Hepatocyte (in vitro differentiated cells): ENCODE measurements around the gene TOP1.
A peak's percentile ranks its signal among the peaks of the same experiment; 100 is the strongest.

Source experiments
- EZH2phosphoT487 ChIP-seq: fragments of 200-600 bp; sonication (generic); IDR thresholded peaks from one replicate; pipeline ENCODE4 v1.6.1; 2018; ENCODE audit warnings: antibody characterized with exemption, mild to moderate bottlenecking, low read depth, moderate library complexity; ENCODE audit not compliant: unreplicated experiment, severe bottlenecking
- TF ChIP-seq, protein P1 (sequence below): fragments of 200-600 bp; sonication (generic); IDR thresholded peaks from 2 replicates; pipeline ENCODE4 v1.5.1; 2016; ENCODE audit warnings: antibody characterized with exemption, mild to moderate bottlenecking; ENCODE audit not compliant: poor library complexity

DNA sequence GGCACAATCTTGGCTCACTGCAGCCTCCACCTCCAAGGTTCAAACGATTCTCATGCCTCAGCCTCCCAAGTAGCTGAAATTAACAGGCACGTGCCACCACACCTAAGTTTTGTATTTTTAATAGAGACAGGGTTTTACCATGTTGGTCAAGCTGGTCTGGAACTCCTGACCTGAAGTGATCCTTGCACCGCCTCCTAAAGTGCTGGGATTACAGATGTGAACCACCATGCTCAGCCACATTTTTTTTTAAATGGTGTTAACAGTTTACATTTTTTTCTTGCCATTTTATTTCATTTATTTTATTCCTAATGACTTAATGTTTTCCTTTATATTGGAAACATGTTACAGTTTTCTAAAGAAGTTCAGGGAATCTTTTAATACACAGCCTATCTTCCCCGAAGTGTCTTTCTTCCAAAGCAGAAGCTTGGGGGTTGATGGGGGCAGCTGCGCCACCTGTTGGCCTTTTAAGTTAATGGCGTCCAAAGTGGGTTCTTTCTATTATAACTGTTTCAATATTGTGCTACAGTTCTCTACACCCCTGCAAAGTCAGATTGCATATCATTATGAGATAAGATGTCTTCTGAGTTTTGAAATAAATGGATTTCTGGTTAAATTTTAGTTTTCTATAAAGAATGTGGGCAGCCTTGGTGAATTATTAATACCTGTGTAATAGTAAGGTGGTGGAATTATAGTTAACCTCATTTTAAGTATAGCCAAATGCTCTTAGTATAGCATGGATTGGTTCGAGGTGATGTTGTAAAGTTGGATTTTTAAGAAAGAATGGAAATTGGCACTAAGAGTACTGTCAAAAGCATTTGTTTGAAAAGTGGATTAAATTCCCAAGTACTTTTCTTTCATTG lies 66.7 kb downstream of the TOP1 start:
- TF ChIP-seq, protein P1, sequence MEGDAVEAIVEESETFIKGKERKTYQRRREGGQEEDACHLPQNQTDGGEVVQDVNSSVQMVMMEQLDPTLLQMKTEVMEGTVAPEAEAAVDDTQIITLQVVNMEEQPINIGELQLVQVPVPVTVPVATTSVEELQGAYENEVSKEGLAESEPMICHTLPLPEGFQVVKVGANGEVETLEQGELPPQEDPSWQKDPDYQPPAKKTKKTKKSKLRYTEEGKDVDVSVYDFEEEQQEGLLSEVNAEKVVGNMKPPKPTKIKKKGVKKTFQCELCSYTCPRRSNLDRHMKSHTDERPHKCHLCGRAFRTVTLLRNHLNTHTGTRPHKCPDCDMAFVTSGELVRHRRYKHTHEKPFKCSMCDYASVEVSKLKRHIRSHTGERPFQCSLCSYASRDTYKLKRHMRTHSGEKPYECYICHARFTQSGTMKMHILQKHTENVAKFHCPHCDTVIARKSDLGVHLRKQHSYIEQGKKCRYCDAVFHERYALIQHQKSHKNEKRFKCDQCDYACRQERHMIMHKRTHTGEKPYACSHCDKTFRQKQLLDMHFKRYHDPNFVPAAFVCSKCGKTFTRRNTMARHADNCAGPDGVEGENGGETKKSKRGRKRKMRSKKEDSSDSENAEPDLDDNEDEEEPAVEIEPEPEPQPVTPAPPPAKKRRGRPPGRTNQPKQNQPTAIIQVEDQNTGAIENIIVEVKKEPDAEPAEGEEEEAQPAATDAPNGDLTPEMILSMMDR: peak; percentile 89
- no peak for TF ChIP-seq EZH2phosphoT487
